Measurements from ENCODE around the gene TUBGCP6.

Gene TUBGCP6

DNA sequence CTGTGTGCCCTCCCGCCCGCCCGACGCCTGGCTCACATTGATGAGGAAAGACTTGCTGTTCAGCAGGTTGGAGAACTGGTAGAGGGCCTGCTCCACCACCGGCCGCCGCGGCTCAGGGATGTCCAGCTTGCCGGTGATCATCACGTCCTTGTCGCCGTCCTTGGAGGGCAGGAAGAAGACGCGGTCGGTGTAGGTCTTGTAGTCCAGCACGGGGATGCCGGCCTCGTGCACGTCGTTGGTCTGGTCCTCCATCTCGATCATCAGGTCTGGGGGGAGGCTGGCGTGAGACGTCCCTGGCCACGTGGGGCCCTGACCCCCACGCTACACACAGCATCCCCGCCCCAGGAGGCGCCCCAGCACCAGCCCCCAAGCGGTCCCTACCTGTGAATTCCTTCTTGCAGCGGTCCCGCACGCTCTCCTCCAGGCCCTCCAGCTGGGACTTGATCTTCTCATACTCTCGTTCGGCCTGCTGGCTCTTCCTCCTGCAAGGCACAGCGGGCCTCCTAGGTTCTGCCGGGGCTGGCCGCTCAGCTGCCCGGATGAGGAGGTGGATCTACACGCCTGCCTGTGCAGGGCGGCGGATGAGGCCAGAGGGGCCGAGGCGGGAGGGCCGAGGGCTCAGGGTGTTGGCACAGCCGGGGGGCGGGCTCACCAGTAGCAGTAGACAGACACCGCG, 36.0 kb upstream of the TUBGCP6 start:
- TF ChIP-seq, protein P1, sequence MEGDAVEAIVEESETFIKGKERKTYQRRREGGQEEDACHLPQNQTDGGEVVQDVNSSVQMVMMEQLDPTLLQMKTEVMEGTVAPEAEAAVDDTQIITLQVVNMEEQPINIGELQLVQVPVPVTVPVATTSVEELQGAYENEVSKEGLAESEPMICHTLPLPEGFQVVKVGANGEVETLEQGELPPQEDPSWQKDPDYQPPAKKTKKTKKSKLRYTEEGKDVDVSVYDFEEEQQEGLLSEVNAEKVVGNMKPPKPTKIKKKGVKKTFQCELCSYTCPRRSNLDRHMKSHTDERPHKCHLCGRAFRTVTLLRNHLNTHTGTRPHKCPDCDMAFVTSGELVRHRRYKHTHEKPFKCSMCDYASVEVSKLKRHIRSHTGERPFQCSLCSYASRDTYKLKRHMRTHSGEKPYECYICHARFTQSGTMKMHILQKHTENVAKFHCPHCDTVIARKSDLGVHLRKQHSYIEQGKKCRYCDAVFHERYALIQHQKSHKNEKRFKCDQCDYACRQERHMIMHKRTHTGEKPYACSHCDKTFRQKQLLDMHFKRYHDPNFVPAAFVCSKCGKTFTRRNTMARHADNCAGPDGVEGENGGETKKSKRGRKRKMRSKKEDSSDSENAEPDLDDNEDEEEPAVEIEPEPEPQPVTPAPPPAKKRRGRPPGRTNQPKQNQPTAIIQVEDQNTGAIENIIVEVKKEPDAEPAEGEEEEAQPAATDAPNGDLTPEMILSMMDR (IDR thresholded peaks at IDR 0.05; ENCODE audit: low read depth, low read length): no peak
- H3K36me3 ChIP-seq: peaks cover 76% of the 10 kb centered on the region
- no peaks in the 10 kb centered on the region for H3K27me3 ChIP-seq (ENCODE audit: insufficient read depth, low read depth, severe bottlenecking)
- no peak overlapping the region for H3K27ac ChIP-seq
- no peak for DNase-seq
- no peaks in the 10 kb centered on the region for H3K9me3 ChIP-seq (ENCODE audit: severe bottlenecking)
- no peak overlapping the region for H3K4me3 ChIP-seq (ENCODE audit: low read depth, low read length)

DNA sequence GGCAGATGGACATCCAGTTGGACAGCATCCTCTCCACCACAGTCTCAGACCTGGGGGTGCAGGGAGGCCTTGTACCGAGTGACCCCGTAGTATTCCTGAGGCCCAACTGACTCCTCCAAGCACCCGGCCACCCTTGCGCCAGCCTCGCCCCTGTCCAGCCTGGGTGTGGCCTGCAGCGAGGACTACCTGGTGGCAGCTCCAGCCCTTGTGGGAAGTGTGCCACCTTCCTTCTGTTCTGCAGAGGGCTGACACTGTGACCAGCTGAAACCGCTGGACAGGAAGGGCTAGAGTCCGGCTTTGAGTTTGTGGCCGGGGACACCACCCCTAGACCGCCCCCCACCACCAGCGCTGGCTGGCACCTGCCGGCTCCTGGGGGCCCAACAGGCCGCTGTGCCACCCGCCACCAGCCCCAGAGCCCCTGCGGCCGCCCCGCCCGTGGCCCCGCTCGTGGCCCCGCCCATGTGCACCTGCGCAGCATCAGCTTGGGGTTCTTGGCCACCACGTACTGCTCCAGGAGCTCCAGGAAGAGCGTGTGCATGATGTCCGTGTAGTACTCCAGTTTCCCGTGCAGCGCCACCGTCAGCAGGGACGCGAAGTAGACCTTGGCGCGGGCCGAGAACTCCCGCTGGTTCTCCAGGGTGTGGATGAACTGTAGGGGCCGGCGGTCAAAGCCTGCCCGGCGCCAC, 35.3 kb upstream of the TUBGCP6 start:
- no peaks in the 10 kb centered on the region for H3K27me3 ChIP-seq (ENCODE audit: insufficient read depth, low read depth, severe bottlenecking)
- TF ChIP-seq, protein P1 (IDR thresholded peaks at IDR 0.05; ENCODE audit: low read depth, low read length): no peak
- DNase-seq: no peak
- H3K36me3 ChIP-seq: peaks cover 81% of the 10 kb centered on the region
- H3K9me3 ChIP-seq (ENCODE audit: severe bottlenecking): no peaks in the 10 kb centered on the region
- H3K4me3 ChIP-seq (ENCODE audit: low read depth, low read length): no peak overlapping the region
- no peak overlapping the region for H3K27ac ChIP-seq

DNA sequence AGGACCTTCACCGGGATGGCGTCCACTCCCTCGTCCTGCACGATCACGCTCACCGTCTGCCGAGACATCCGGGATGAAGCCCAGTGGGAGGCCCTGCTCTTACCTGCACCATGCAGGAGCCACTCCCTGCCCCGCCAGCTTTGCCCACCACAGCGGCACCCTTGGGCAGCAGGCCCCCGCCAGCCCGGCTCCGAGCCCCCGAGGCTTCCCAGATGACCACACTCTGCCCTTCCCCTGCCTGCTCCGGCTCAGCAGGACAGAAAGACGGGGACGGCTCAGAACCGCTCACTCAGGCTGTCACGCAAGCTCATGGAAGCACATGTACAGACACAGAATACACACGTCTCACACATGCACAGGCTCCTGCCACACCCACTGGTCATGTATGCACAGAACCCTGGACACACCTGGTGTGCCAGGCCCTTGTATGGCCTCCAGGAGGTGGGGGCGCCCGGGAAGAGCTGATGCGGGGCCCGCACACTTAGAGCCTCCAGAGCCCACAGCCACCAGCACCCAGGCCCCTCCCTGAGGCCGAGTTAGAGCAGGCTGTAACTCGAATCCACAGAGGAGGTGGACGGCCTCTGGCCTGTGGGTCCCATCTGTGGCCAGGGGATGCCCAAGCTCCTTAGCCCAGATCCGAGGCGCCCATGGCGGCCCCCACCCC, 34.3 kb upstream of the TUBGCP6 start:
- no peak for DNase-seq
- no peak overlapping the region for H3K27ac ChIP-seq
- no peaks in the 10 kb centered on the region for H3K9me3 ChIP-seq (ENCODE audit: severe bottlenecking)
- no peak overlapping the region for H3K4me3 ChIP-seq (ENCODE audit: low read depth, low read length)
- peaks cover 80% of the 10 kb centered on the region for H3K36me3 ChIP-seq
- TF ChIP-seq, protein P1 (IDR thresholded peaks at IDR 0.05; ENCODE audit: low read depth, low read length): no peak
- H3K27me3 ChIP-seq (ENCODE audit: insufficient read depth, low read depth, severe bottlenecking): no peaks in the 10 kb centered on the region

DNA sequence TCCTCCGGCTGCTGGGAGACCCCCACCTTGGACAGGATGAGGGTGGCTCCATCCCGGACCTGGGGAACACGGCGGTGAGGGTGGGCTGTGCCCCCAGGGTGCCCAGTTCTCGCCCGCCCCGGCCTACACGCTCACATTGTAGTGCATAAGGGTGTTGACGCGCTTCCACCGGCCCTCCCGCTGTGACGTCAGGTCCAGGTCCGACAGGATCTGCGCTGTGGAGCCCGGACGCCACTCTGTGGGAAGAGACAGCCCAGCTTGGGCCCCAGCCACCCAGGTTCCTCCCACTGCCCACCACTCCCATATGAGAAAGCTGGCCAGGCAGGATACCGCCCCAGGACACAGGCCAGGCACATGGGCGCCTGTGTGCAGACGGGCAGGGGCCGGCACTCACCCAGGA, 33.6 kb upstream of the TUBGCP6 start:
- no peaks in the 10 kb centered on the region for H3K9me3 ChIP-seq (ENCODE audit: severe bottlenecking)
- TF ChIP-seq, protein P1 (IDR thresholded peaks at IDR 0.05; ENCODE audit: low read depth, low read length): no peak
- H3K27ac ChIP-seq: no peak overlapping the region
- no peaks in the 10 kb centered on the region for H3K27me3 ChIP-seq (ENCODE audit: insufficient read depth, low read depth, severe bottlenecking)
- no peak for DNase-seq
- peaks cover 81% of the 10 kb centered on the region for H3K36me3 ChIP-seq
- H3K4me3 ChIP-seq (ENCODE audit: low read depth, low read length): no peak overlapping the region

DNA sequence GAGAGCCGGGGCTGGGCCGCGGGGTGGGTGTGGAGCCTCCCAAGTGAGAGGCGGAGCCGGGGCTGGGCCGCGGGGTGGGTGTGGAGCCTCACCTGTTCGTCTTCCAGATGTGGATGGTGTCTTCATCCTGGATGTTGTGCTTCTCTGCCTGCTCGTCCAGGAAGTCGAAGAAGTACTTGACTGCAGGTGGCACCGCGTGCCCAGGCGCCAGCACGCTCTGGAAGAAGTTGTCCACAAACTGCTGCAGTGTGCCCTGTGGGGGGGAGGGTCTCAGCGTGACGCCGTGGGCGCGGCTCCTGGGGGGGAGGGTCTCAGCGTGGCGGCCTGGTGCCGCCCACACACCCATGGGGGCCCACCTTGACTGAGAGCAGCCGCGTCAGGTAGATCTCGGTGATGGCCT, 32.9 kb upstream of the TUBGCP6 start:
- peaks cover 76% of the 10 kb centered on the region for H3K36me3 ChIP-seq
- H3K27me3 ChIP-seq (ENCODE audit: insufficient read depth, low read depth, severe bottlenecking): no peaks in the 10 kb centered on the region
- no peaks in the 10 kb centered on the region for H3K9me3 ChIP-seq (ENCODE audit: severe bottlenecking)
- no peak overlapping the region for H3K4me3 ChIP-seq (ENCODE audit: low read depth, low read length)
- TF ChIP-seq, protein P1 (IDR thresholded peaks at IDR 0.05; ENCODE audit: low read depth, low read length): no peak
- H3K27ac ChIP-seq: no peak overlapping the region
- DNase-seq: no peak

Data from WERI-Rb-1 (cell line).